ENCODE measurements around the gene PCDH15.

DNA sequence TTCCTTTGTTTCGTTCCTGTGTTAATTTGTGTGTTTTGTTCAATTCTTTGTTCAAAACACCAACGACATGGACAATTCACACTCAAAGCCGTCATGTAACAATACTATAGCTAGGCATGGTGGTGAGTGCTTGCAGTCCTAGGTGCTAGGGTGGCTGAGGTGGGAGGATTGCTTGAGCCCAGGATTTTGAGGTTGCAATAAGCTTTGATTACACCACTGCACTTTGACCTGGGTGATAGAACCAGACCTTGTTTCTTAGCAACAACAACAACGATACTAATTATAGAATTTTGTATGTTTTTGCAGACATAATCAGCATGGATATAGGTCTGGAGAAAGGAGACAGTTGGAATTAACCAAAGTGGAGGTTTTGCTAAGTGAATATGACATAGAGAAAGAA, 936.2 kb downstream of the PCDH15 start:
- TF ChIP-seq POLR2A (IDR thresholded peaks at IDR 0.05): no peak
- TF ChIP-seq, protein P1, sequence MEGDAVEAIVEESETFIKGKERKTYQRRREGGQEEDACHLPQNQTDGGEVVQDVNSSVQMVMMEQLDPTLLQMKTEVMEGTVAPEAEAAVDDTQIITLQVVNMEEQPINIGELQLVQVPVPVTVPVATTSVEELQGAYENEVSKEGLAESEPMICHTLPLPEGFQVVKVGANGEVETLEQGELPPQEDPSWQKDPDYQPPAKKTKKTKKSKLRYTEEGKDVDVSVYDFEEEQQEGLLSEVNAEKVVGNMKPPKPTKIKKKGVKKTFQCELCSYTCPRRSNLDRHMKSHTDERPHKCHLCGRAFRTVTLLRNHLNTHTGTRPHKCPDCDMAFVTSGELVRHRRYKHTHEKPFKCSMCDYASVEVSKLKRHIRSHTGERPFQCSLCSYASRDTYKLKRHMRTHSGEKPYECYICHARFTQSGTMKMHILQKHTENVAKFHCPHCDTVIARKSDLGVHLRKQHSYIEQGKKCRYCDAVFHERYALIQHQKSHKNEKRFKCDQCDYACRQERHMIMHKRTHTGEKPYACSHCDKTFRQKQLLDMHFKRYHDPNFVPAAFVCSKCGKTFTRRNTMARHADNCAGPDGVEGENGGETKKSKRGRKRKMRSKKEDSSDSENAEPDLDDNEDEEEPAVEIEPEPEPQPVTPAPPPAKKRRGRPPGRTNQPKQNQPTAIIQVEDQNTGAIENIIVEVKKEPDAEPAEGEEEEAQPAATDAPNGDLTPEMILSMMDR (IDR thresholded peaks at IDR 0.05): no peak
- TF ChIP-seq POLR2AphosphoS5 (IDR thresholded peaks at IDR 0.05): no peak

All from prostate gland (tissue), 2 donors.